ENCODE results near the gene CYP11A1.

Gene CYP11A1

GRCh38 chr15:74412159-74412558, 44.7 kb upstream of the CYP11A1 start:
- no peak for TF ChIP-seq CTCF (IDR thresholded peaks at IDR 0.05; ENCODE audit: low read depth, low read length)
- DNase-seq (ENCODE audit: extremely low read depth, low read depth): no peak

- no peak for DNase-seq (ENCODE audit: extremely low read depth, low read depth)
- no peak for TF ChIP-seq CTCF (IDR thresholded peaks at IDR 0.05; ENCODE audit: low read depth, low read length)
Observed at GRCh38 chr15:74411686-74412085, 44.2 kb upstream of the CYP11A1 start.

- TF ChIP-seq CTCF (IDR thresholded peaks at IDR 0.05; ENCODE audit: low read depth, low read length): no peak
- no peak for DNase-seq (ENCODE audit: extremely low read depth, low read depth)
Observed at GRCh38 chr15:74410502-74410901, 43.1 kb upstream of the CYP11A1 start.

GRCh38 chr15:74409225-74409624, 41.8 kb upstream of the CYP11A1 start:
- TF ChIP-seq CTCF (IDR thresholded peaks at IDR 0.05; ENCODE audit: low read depth, low read length): no peak
- DNase-seq (ENCODE audit: extremely low read depth, low read depth): no peak

GRCh38 chr15:74408815-74409214, 41.4 kb upstream of the CYP11A1 start:
- no peak for DNase-seq (ENCODE audit: extremely low read depth, low read depth)
- no peak for TF ChIP-seq CTCF (IDR thresholded peaks at IDR 0.05; ENCODE audit: low read depth, low read length)

- DNase-seq (ENCODE audit: extremely low read depth, low read depth): no peak
- TF ChIP-seq CTCF (IDR thresholded peaks at IDR 0.05; ENCODE audit: low read depth, low read length): no peak
Observed at GRCh38 chr15:74408385-74408784, 40.9 kb upstream of the CYP11A1 start.

- DNase-seq (ENCODE audit: extremely low read depth, low read depth): peak; percentile 64
- no peak; the same call in 1 of the 2 replicates for TF ChIP-seq CTCF (IDR thresholded peaks at IDR 0.05; ENCODE audit: low read depth, low read length)
Observed at GRCh38 chr15:74406992-74407705, 39.7 kb upstream of the CYP11A1 start.

All from AG09319 (cell line).